OCI-LY7 (cell line): ENCODE results near the gene MOB3B.

ENCODE experiments used
- EZH2phosphoT487 ChIP-seq: fragments of 200-600 bp; sonication (generic); IDR thresholded peaks from 2 replicates; pipeline ENCODE4 v1.6.1; 2018; ENCODE audit warnings: low read depth, borderline replicate concordance, mild to moderate bottlenecking, mixed run types, antibody characterized with exemption, low read length, moderate library complexity, mixed read lengths
- TF ChIP-seq, protein P1 (sequence below): fragments of 200-600 bp; sonication (generic); conservative IDR thresholded peaks from 2 replicates; pipeline ENCODE4 v1.5.1; 2014; ENCODE audit warnings: mild to moderate bottlenecking, antibody characterized with exemption, low read length, moderate library complexity, mixed read lengths

DNA sequence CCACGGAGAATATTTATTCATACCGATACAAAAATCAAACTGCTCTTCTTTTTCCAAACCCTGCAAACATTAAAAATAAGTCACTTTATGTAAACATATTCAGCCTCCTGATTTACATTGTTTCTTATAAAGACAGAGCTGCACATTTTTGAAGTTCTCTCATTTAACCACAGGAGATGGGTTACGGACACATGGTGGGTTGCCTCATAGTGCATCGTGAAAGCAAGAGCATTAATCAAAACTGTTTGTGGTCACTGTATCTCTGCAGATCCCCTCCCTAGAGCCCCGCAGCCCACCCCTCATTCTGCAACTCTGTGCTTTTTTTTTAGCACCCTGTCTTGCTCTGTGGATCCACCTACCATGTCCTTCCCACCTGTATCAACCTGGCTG, 189.3 kb downstream of the MOB3B start:
- TF ChIP-seq, protein P1, sequence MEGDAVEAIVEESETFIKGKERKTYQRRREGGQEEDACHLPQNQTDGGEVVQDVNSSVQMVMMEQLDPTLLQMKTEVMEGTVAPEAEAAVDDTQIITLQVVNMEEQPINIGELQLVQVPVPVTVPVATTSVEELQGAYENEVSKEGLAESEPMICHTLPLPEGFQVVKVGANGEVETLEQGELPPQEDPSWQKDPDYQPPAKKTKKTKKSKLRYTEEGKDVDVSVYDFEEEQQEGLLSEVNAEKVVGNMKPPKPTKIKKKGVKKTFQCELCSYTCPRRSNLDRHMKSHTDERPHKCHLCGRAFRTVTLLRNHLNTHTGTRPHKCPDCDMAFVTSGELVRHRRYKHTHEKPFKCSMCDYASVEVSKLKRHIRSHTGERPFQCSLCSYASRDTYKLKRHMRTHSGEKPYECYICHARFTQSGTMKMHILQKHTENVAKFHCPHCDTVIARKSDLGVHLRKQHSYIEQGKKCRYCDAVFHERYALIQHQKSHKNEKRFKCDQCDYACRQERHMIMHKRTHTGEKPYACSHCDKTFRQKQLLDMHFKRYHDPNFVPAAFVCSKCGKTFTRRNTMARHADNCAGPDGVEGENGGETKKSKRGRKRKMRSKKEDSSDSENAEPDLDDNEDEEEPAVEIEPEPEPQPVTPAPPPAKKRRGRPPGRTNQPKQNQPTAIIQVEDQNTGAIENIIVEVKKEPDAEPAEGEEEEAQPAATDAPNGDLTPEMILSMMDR = no peak
- TF ChIP-seq EZH2phosphoT487 = no peak
